ENCODE measurements around the gene LAPTM4A.
A peak's percentile ranks its signal among the peaks of the same experiment; 100 is the strongest.

LAPTM4A gene

DNA sequence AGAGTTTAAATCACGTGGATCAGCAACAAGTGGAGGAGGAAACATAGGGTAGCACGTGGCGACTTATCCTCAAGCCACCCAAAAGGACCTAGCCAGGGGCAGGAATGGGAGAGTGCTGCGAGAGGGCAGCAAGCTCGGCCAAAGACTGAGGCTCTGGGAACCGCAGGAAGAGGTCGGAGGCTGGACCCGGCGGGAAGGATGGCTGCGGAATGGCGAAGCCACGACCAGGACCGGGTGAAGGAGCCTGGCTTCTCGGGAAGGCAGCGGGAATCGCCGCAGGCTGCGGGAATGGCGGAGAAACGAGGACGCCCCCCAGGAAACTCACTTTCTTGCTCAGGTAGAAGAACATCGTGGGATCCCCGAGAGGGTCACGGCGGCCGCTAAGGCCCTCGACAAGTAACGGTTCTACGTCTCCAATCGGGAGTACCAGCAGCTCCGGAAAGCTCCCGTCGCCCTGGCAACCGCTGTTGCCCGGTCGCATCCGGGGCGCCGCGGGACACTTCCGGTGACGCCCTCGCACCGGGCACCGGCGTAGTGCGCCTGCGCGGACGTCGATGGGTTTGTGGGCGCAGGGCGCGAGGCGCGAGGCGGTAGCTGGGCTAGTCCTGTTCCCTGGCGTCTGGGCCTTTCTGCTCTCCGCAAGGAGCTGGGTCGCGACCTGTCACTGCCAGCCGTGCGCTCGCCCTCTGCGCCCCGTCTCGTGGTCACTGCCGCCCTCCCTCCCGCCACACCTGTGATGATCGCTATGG, 61.6 kb downstream of the LAPTM4A start, which contains the start of gene WDR35:
WDR35 (minus strand) TSS at position 439 of the 749 bp plus-strand sequence; CDS start at position 349, 90 bp downstream.
- Histone ChIP-seq H3K56ac (ENCODE audit: low read length) (peak within 1 kb of the TSS; percentile 93), H3K23ac (ENCODE audit: low read length) (no peak within 1 kb of the TSS), H3K79me1 (ENCODE audit: low read length) (peaks cover 4% of the 10 kb centered on the region), H2BK5ac (ENCODE audit: low read length) (no peak within 1 kb of the TSS), H3K79me2 (ENCODE audit: control insufficient read depth, insufficient read depth, low read length) (peaks cover 8% of the 10 kb centered on the region), H4K5ac (ENCODE audit: low read length) (no peak within 1 kb of the TSS), H3K36me3 (ENCODE audit: control insufficient read depth, insufficient read depth, low read length) (no peaks in the 10 kb centered on the region), H3K27me3 (ENCODE audit: insufficient read depth, low read length, poor library complexity) (no peaks in the 10 kb centered on the region), H3K18ac (ENCODE audit: low read length) (no peak within 1 kb of the TSS), H2BK15ac (replicated peaks; ENCODE audit: low read depth) (no peak within 1 kb of the TSS), H3K4me3 (ENCODE audit: low read length) (peak within 1 kb of the TSS; percentile 80), H3K4me2 (ENCODE audit: low read length) (peak within 1 kb of the TSS; percentile 56), H4K8ac (ENCODE audit: low read depth, low read length) (no peak within 1 kb of the TSS), H3K4ac (ENCODE audit: low read depth, low read length) (peak within 1 kb of the TSS; percentile 11), H3K27ac (ENCODE audit: low read depth, low read length) (peak within 1 kb of the TSS; percentile 49), H2AK5ac (ENCODE audit: low read length) (no peak within 1 kb of the TSS), H3K9ac (ENCODE audit: low read length) (peak within 1 kb of the TSS; percentile 75), H2BK120ac (ENCODE audit: low read depth, low read length) (no peak within 1 kb of the TSS), H3K4me1 (ENCODE audit: control insufficient read depth, low read depth, low read length) (no peaks in the 10 kb centered on the region)
- peak; percentile 97 for DNase-seq
- WGBS (ENCODE audit: extremely low coverage, insufficient coverage, low lambda C conversion rate), result no CpG with 5 or more reads among the region's 70 CpGs

DNA sequence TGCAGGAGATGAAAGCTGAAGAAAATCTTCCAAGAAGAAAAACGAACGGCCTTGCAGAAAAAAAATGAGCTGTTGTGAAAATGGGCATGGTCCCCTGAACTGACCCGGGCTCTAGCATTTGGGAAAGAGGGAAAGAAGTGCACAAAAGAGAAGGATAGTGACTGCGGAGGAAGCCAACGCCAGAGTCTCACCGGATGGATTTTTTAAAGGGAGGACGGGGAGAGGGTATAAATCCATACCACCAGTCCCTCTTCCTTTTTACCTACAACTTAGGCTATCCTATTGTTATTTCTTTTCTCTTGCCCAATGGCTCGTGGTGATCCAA, 62.1 kb downstream of the LAPTM4A start:
- Histone ChIP-seq H4K8ac (ENCODE audit: low read depth, low read length) (no peak overlapping the region), H3K4me2 (ENCODE audit: low read length) (peak overlapping the region; percentile 39), H3K27ac (ENCODE audit: low read depth, low read length) (peak overlapping the region; percentile 49), H3K18ac (ENCODE audit: low read length) (no peak overlapping the region), H4K5ac (ENCODE audit: low read length) (no peak overlapping the region), H3K4ac (ENCODE audit: low read depth, low read length) (no peak overlapping the region), H2AK5ac (ENCODE audit: low read length) (no peak overlapping the region), H3K23ac (ENCODE audit: low read length) (no peak overlapping the region), H3K79me1 (ENCODE audit: low read length) (peaks cover 4% of the 10 kb centered on the region), H3K56ac (ENCODE audit: low read length) (peak overlapping the region; percentile 89), H3K4me3 (ENCODE audit: low read length) (peak overlapping the region; percentile 80), H3K4me1 (ENCODE audit: control insufficient read depth, low read depth, low read length) (no peaks in the 10 kb centered on the region), H3K79me2 (ENCODE audit: control insufficient read depth, insufficient read depth, low read length) (peaks cover 8% of the 10 kb centered on the region), H2BK5ac (ENCODE audit: low read length) (no peak overlapping the region), H3K27me3 (ENCODE audit: insufficient read depth, low read length, poor library complexity) (no peaks in the 10 kb centered on the region), H2BK15ac (replicated peaks; ENCODE audit: low read depth) (no peak overlapping the region), H3K9ac (ENCODE audit: low read length) (peak overlapping the region; percentile 74), H2BK120ac (ENCODE audit: low read depth, low read length) (no peak overlapping the region), H3K36me3 (ENCODE audit: control insufficient read depth, insufficient read depth, low read length) (no peaks in the 10 kb centered on the region)
- DNase-seq, result no peak
- WGBS (ENCODE audit: extremely low coverage, insufficient coverage, low lambda C conversion rate), result no CpG with 5 or more reads among the region's 8 CpGs

DNA sequence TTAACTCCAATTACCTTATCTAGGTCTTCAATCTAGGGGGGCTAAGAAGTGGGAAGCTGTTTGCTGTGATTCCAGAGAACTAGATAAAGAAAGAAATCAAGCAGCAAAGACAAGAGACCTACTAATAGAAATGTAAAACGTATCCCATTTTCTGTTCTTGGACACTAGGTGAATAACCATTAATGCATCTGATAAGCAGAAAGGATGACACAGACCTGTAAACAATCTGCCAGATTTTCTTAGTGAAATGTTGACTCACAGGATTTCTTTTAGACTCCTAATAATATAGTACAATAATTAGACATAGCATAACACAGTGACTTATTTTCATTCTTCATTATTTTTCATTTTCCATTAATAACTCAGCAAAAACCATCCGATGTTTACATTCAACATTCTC, 62.8 kb downstream of the LAPTM4A start:
- H3K9ac ChIP-seq (ENCODE audit: low read length), result no peak overlapping the region
- peaks cover 4% of the 10 kb centered on the region for H3K79me1 ChIP-seq (ENCODE audit: low read length)
- H2BK15ac ChIP-seq (replicated peaks; ENCODE audit: low read depth), result no peak overlapping the region
- H3K18ac ChIP-seq (ENCODE audit: low read length), result no peak overlapping the region
- no peak for DNase-seq
- 100% methylated on average over 1 of the region's 2 CpGs for WGBS (ENCODE audit: extremely low coverage, insufficient coverage, low lambda C conversion rate)
- no peak overlapping the region for H3K23ac ChIP-seq (ENCODE audit: low read length)
- H3K4me1 ChIP-seq (ENCODE audit: control insufficient read depth, low read depth, low read length), result no peaks in the 10 kb centered on the region
- no peak overlapping the region for H3K56ac ChIP-seq (ENCODE audit: low read length)
- peaks cover 8% of the 10 kb centered on the region for H3K79me2 ChIP-seq (ENCODE audit: control insufficient read depth, insufficient read depth, low read length)
- H2AK5ac ChIP-seq (ENCODE audit: low read length), result no peak overlapping the region
- H3K4ac ChIP-seq (ENCODE audit: low read depth, low read length), result no peak overlapping the region
- no peak overlapping the region for H3K4me2 ChIP-seq (ENCODE audit: low read length)
- H2BK5ac ChIP-seq (ENCODE audit: low read length), result no peak overlapping the region
- no peaks in the 10 kb centered on the region for H3K27me3 ChIP-seq (ENCODE audit: insufficient read depth, low read length, poor library complexity)
- no peak overlapping the region for H3K27ac ChIP-seq (ENCODE audit: low read depth, low read length)
- no peak overlapping the region for H2BK120ac ChIP-seq (ENCODE audit: low read depth, low read length)
- H3K36me3 ChIP-seq (ENCODE audit: control insufficient read depth, insufficient read depth, low read length), result no peaks in the 10 kb centered on the region
- H4K8ac ChIP-seq (ENCODE audit: low read depth, low read length), result no peak overlapping the region
- no peak overlapping the region for H3K4me3 ChIP-seq (ENCODE audit: low read length)
- no peak overlapping the region for H4K5ac ChIP-seq (ENCODE audit: low read length)

DNA sequence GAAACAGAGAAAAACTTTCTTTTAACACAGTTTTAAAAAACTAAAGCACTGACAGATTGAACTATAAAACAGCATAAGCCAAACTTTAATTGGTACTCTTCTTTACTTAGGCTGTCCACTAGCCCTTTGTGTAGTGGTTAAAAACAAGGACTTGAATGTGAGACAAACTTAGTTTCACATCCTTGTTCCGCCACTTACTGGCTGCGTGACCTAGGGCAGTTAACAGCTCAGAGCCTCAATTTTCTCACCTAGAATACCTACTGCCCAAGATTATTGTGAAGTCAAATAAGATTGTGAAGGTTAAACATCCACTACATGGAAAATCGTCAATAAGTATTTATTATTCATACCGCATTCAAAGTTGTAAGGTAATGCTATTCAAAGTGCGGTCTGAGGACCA, 63.5 kb downstream of the LAPTM4A start:
- Histone ChIP-seq H3K4me1 (ENCODE audit: control insufficient read depth, low read depth, low read length) (no peaks in the 10 kb centered on the region), H2BK120ac (ENCODE audit: low read depth, low read length) (no peak overlapping the region), H4K8ac (ENCODE audit: low read depth, low read length) (no peak overlapping the region), H3K23ac (ENCODE audit: low read length) (no peak overlapping the region), H4K5ac (ENCODE audit: low read length) (no peak overlapping the region), H3K36me3 (ENCODE audit: control insufficient read depth, insufficient read depth, low read length) (no peaks in the 10 kb centered on the region), H3K4me3 (ENCODE audit: low read length) (no peak overlapping the region), H3K4ac (ENCODE audit: low read depth, low read length) (no peak overlapping the region), H3K79me2 (ENCODE audit: control insufficient read depth, insufficient read depth, low read length) (peaks cover 10% of the 10 kb centered on the region), H3K4me2 (ENCODE audit: low read length) (no peak overlapping the region), H3K56ac (ENCODE audit: low read length) (no peak overlapping the region), H3K27me3 (ENCODE audit: insufficient read depth, low read length, poor library complexity) (no peaks in the 10 kb centered on the region), H3K18ac (ENCODE audit: low read length) (no peak overlapping the region), H3K9ac (ENCODE audit: low read length) (no peak overlapping the region), H2BK5ac (ENCODE audit: low read length) (no peak overlapping the region), H3K27ac (ENCODE audit: low read depth, low read length) (no peak overlapping the region), H2BK15ac (replicated peaks; ENCODE audit: low read depth) (no peak overlapping the region), H3K79me1 (ENCODE audit: low read length) (peaks cover 6% of the 10 kb centered on the region), H2AK5ac (ENCODE audit: low read length) (no peak overlapping the region)
- WGBS (ENCODE audit: extremely low coverage, insufficient coverage, low lambda C conversion rate), result no CpG with 5 or more reads among the region's 5 CpGs
- no peak for DNase-seq

All from mesendoderm (in vitro differentiated cells).